GM19463 (cell line): ENCODE measurements around the gene TCEAL8.
A peak's percentile ranks its signal among the peaks of the same experiment; 100 is the strongest.
"Not testable (repeated sequence)": the region's sequence is repeated elsewhere in the genome, so short reads cannot be mapped to it uniquely, and the experiment has no call there.

ENCODE experiments used
- ATAC-seq: cut with Tn5 transposase; IDR thresholded peaks from one replicate; pipeline ENCODE4 v1.9.1; 2021; ENCODE audit warnings: mild to moderate bottlenecking, moderate library complexity; ENCODE audit not compliant: unreplicated experiment

Gene TCEAL8

GRCh38 chrX:103254921-103255493 lies at the start of gene TCEAL8:
TCEAL8 (minus strand) TSS chrX:103255155; CDS start chrX:103253979, 1,176 bp downstream.
- ATAC-seq: peak; percentile 94

GRCh38 chrX:103304705-103305104 lies 49.8 kb upstream of the TCEAL8 start:
- ATAC-seq: no peak

- ATAC-seq: no peak
These were observed 38.2 kb upstream of the TCEAL8 start for GRCh38 chrX:103293118-103293517.

- ATAC-seq: no peak
These were observed 24.7 kb upstream of the TCEAL8 start for GRCh38 chrX:103279624-103280023.

- ATAC-seq: no peak
These were observed 21.6 kb upstream of the TCEAL8 start, which contains the start of gene TCEAL5 for GRCh38 chrX:103276581-103277002. TCEAL5 (minus strand) TSS chrX:103276750; CDS start chrX:103274563, 2,187 bp downstream.

- ATAC-seq: no peak
These were observed 21.1 kb upstream of the TCEAL8 start for GRCh38 chrX:103275947-103276567.

- no peak for ATAC-seq
These were observed 19.3 kb upstream of the TCEAL8 start for GRCh38 chrX:103274284-103274683.

- no peak for ATAC-seq
These were observed 3.3 kb upstream of the TCEAL8 start for GRCh38 chrX:103258275-103258674.

GRCh38 chrX:103256651-103257050 lies 1.7 kb upstream of the TCEAL8 start:
- ATAC-seq: no peak

GRCh38 chrX:103254171-103254824 lies 657 bp downstream of the TCEAL8 start:
- peak; percentile 68 for ATAC-seq

GRCh38 chrX:103253608-103254007 lies 1.3 kb downstream of the TCEAL8 start:
- ATAC-seq: no peak

GRCh38 chrX:103250977-103251376 lies 4.0 kb downstream of the TCEAL8 start:
- no peak for ATAC-seq

- ATAC-seq: no peak
These were observed 5.2 kb downstream of the TCEAL8 start for GRCh38 chrX:103249805-103250204.

- ATAC-seq: peak; percentile 51
These were observed 6.4 kb downstream of the TCEAL8 start for GRCh38 chrX:103248553-103248952.

GRCh38 chrX:103240155-103240554 lies 14.8 kb downstream of the TCEAL8 start:
- no peak for ATAC-seq

- no peak for ATAC-seq
These were observed 18.7 kb downstream of the TCEAL8 start for GRCh38 chrX:103236296-103236695.

- ATAC-seq: not testable (repeated sequence)
These were observed 19.3 kb downstream of the TCEAL8 start for GRCh38 chrX:103235608-103236007.

GRCh38 chrX:103234869-103235268 lies 20.1 kb downstream of the TCEAL8 start:
- no peak for ATAC-seq

GRCh38 chrX:103233263-103233662 lies 21.7 kb downstream of the TCEAL8 start:
- ATAC-seq: no peak

- ATAC-seq: not testable (repeated sequence)
These were observed 29.0 kb downstream of the TCEAL8 start for GRCh38 chrX:103225918-103226317.

- no peak for ATAC-seq
These were observed 34.2 kb downstream of the TCEAL8 start for GRCh38 chrX:103220511-103221323.
